Neural progenitor cell (in vitro differentiated cells): ENCODE results near the gene ZNF174.

Source experiments
- CTCF ChIP-seq: fragments of 200-600 bp; sonication (generic); IDR thresholded peaks from 2 replicates; pipeline ENCODE4 v1.5.1; 2017; ENCODE audit warnings: antibody characterized with exemption, mild to moderate bottlenecking
- EZH2 ChIP-seq: fragments of 200-600 bp; sonication (generic); IDR thresholded peaks from 2 replicates; pipeline ENCODE4 v1.6.1; 2017; ENCODE audit warnings: antibody characterized with exemption, mild to moderate bottlenecking, moderate library complexity

GRCh38 chr16:3375680-3376079, 25.3 kb upstream of the ZNF174 start:
- TF ChIP-seq CTCF = no peak
- TF ChIP-seq EZH2 = no peak
